Mammary epithelial cell (primary cell): ENCODE measurements around the gene NUAK1.

Experiments used
- CTCF ChIP-seq, 2 donors: IDR thresholded peaks in 1 of 2; conservative IDR thresholded peaks in 1 of 2; 2 replicates each; pipeline ENCODE4 v1.5.1; 2011 to 2012; ENCODE audit warnings: inconsistent platforms in 2 of 2, low read length in 2 of 2, mild to moderate bottlenecking in 2 of 2, control low read depth in 1 of 2, low read depth in 1 of 2; ENCODE audit not compliant: insufficient read depth in 1 of 2; ENCODE audit errors: extremely low read depth in 1 of 2
- EZH2 ChIP-seq: IDR thresholded peaks from 2 replicates; pipeline ENCODE4 v1.6.1; 2012; ENCODE audit warnings: low read length, inconsistent platforms, borderline replicate concordance

- TF ChIP-seq CTCF (conservative IDR thresholded peaks at IDR 0.05 in 1 of 2, IDR thresholded peaks at IDR 0.05 in 1 of 2; ENCODE audit: extremely low read depth in 1 of 2, insufficient read depth in 1 of 2, low read depth in 1 of 2, low read length in 2 of 2), result no peak
- TF ChIP-seq EZH2, result no peak
These were observed 31.2 kb downstream of the NUAK1 start for GRCh38 chr12:106107566-106107965.
